IMR-90 (cell line): ENCODE results near the gene SREBF2. TPM values are rescaled to one million over a fixed set of nuclear protein-coding genes. Genes with fewer than 3 reads are reported as not detected.
A peak's percentile ranks its signal among the peaks of the same experiment; 100 is the strongest.

Source experiments
- ATAC-seq: fragments of 200-7000 bp; cut with Tn5 transposase; 2 replicates; pipeline ENCODE4 v1.9.1; 2020; ENCODE audit warnings: low read depth, mild to moderate bottlenecking, moderate library complexity
- BruUV-seq: library from RNA; stranded (reverse); fragments of 400-500 nt; replicated peaks from 2 replicates; lab custom pipeline; 2021; lab: Mats Ljungman, UMichigan
- CTCF ChIA-PET: fragments of 300-600 bp; formaldehyde crosslinking; extraction: SDS; loops from one replicate; lab custom pipeline; 2021; ENCODE audit warnings: antibody characterized with exemption; lab: Yijun Ruan, JAX
- POLR2A ChIA-PET: fragments of 300-600 bp; sonication (Branson Sonifier 250); formaldehyde crosslinking; loops from one replicate; lab custom pipeline; 2022; ENCODE audit warnings: antibody characterized with exemption; ENCODE audit not compliant: unreplicated experiment; lab: Charles Lee
- DNase-seq: peaks from one replicate; pipeline ENCODE4 v3.0.0; 2013
- H2AFZ ChIP-seq: replicated peaks from 2 replicates; pipeline ENCODE3; 2013; ENCODE audit warnings: low read length, mild to moderate bottlenecking; ENCODE audit not compliant: poor library complexity
- H2AK5ac ChIP-seq: 2 replicates; pipeline ENCODE4 v1.6.1; 2013; ENCODE audit warnings: low read depth, low read length, inconsistent platforms
- H2AK9ac ChIP-seq: replicated peaks from 2 replicates; pipeline ENCODE3; 2013; ENCODE audit warnings: mild to moderate bottlenecking, low read depth, low read length, moderate library complexity; ENCODE audit not compliant: poor library complexity
- H2BK120ac ChIP-seq: 2 replicates; pipeline ENCODE4 v1.6.1; 2013; ENCODE audit warnings: low read depth, low read length, inconsistent platforms
- H2BK15ac ChIP-seq: 3 replicates; pipeline ENCODE4 v1.6.1; 2013; ENCODE audit warnings: low read depth, low read length, inconsistent platforms
- H2BK20ac ChIP-seq: 2 replicates; pipeline ENCODE4 v1.6.1; 2013; ENCODE audit warnings: low read depth, mild to moderate bottlenecking, inconsistent platforms, low read length, moderate library complexity
- H2BK5ac ChIP-seq: 2 replicates; pipeline ENCODE4 v1.6.1; 2013; ENCODE audit warnings: mild to moderate bottlenecking, low read depth, low read length, inconsistent platforms; ENCODE audit not compliant: poor library complexity, severe bottlenecking
- H3K14ac ChIP-seq: replicated peaks from 2 replicates; pipeline ENCODE4 v1.6.1; 2013; ENCODE audit warnings: low read depth, low read length, inconsistent platforms
- H3K18ac ChIP-seq: 2 replicates; pipeline ENCODE4 v1.6.1; 2013; ENCODE audit warnings: low read depth, low read length, control low read depth
- H3K23ac ChIP-seq: 2 replicates; pipeline ENCODE4 v1.6.1; 2013; ENCODE audit warnings: low read depth, low read length, inconsistent platforms
- H3K27ac ChIP-seq: 2 replicates; pipeline ENCODE4 v1.5.1; 2013; ENCODE audit warnings: mild to moderate bottlenecking, control low read depth, low read length; ENCODE audit not compliant: insufficient read depth
- H3K27me3 ChIP-seq: 2 replicates; pipeline ENCODE4 v1.6.1; 2013; ENCODE audit warnings: low read length; ENCODE audit not compliant: control insufficient read depth, insufficient read depth
- H3K36me3 ChIP-seq: 2 replicates; pipeline ENCODE4 v1.6.1; 2013; ENCODE audit warnings: low read length, mixed read lengths; ENCODE audit not compliant: control insufficient read depth, insufficient read depth
- H3K4ac ChIP-seq: 2 replicates; pipeline ENCODE4 v1.6.1; 2013; ENCODE audit warnings: low read depth, low read length, inconsistent platforms
- H3K4me1 ChIP-seq: 2 replicates; pipeline ENCODE4 v1.6.1; 2013; ENCODE audit warnings: low read length, mixed read lengths; ENCODE audit not compliant: control insufficient read depth, insufficient read depth
- H3K4me2 ChIP-seq: 2 replicates; pipeline ENCODE4 v1.6.1; 2013; ENCODE audit warnings: low read depth, mild to moderate bottlenecking, control low read depth, low read length, moderate library complexity
- H3K4me3 ChIP-seq: 2 replicates; pipeline ENCODE4 v1.5.1; 2013; ENCODE audit warnings: low read depth, mild to moderate bottlenecking, control low read depth, low read length, moderate library complexity; ENCODE audit not compliant: insufficient read depth
- H3K56ac ChIP-seq: 2 replicates; pipeline ENCODE4 v1.6.1; 2013; ENCODE audit warnings: low read length, inconsistent platforms; ENCODE audit not compliant: insufficient read depth; ENCODE audit errors: extremely low read depth
- H3K79me1 ChIP-seq, 2 experiments: 2 replicates each; pipeline ENCODE4 v1.6.1; 2013; ENCODE audit warnings: low read length in 2 of 2, inconsistent platforms in 1 of 2, low read depth in 1 of 2
- H3K9ac ChIP-seq: 2 replicates; pipeline ENCODE4 v1.6.1; 2013; ENCODE audit warnings: low read depth, low read length, control low read depth
- H3K9me1 ChIP-seq: 2 replicates; pipeline ENCODE4 v1.6.1; 2013; ENCODE audit warnings: low read length, inconsistent platforms; ENCODE audit not compliant: insufficient read depth
- H3K9me3 ChIP-seq: 2 replicates; pipeline ENCODE4 v1.6.1; 2013; ENCODE audit warnings: low read length; ENCODE audit not compliant: control insufficient read depth, insufficient read depth
- H4K20me1 ChIP-seq: 2 replicates; pipeline ENCODE4 v1.6.1; 2013; ENCODE audit warnings: low read length, inconsistent platforms; ENCODE audit not compliant: insufficient read depth
- H4K5ac ChIP-seq: 2 replicates; pipeline ENCODE4 v1.6.1; 2013; ENCODE audit warnings: mild to moderate bottlenecking, low read depth, low read length, control low read depth
- H4K8ac ChIP-seq, 2 experiments: 2 replicates each; pipeline ENCODE4 v1.6.1; 2013; ENCODE audit warnings: low read depth in 2 of 2, low read length in 2 of 2, control low read depth in 1 of 2, inconsistent platforms in 1 of 2
- H4K91ac ChIP-seq: 2 replicates; pipeline ENCODE4 v1.6.1; 2013; ENCODE audit warnings: low read depth, low read length, inconsistent platforms; ENCODE audit not compliant: insufficient read depth
- BHLHE40 ChIP-seq: fragments of 150-350 bp; IDR thresholded peaks from 2 replicates; pipeline ENCODE4 v1.6.1; 2016; ENCODE audit warnings: mild to moderate bottlenecking, low read depth, low read length
- CHD1 ChIP-seq: IDR thresholded peaks from 2 replicates; pipeline ENCODE4 v1.6.1; 2012; ENCODE audit warnings: low read depth, low read length, improper control_type of control experiment
- FOS ChIP-seq: fragments of 150-350 bp; IDR thresholded peaks from 2 replicates; pipeline ENCODE4 v1.6.1; 2016; ENCODE audit warnings: low read depth, low read length
- MAFK ChIP-seq: IDR thresholded peaks from 2 replicates; pipeline ENCODE4 v1.6.1; 2012; ENCODE audit warnings: low read depth, low read length, improper control_type of control experiment
- MAZ ChIP-seq: IDR thresholded peaks from 2 replicates; pipeline ENCODE4 v1.6.1; 2012; ENCODE audit warnings: low read depth, mild to moderate bottlenecking, low read length, improper control_type of control experiment, moderate library complexity, borderline replicate concordance
- MXI1 ChIP-seq: IDR thresholded peaks from 2 replicates; pipeline ENCODE4 v1.6.1; 2012; ENCODE audit warnings: low read depth, mild to moderate bottlenecking, low read length, moderate library complexity, borderline replicate concordance
- NFE2L2 ChIP-seq: fragments of 150-350 bp; IDR thresholded peaks from 2 replicates; pipeline ENCODE4 v1.6.1; 2016; ENCODE audit warnings: low read depth, mild to moderate bottlenecking, low read length
- POLR2A ChIP-seq: IDR thresholded peaks from 2 replicates; pipeline ENCODE4 v1.6.1; 2012; ENCODE audit warnings: mild to moderate bottlenecking, low read depth, low read length
- RAD21 ChIP-seq: IDR thresholded peaks from 2 replicates; pipeline ENCODE4 v1.6.1; 2012; ENCODE audit warnings: low read length, improper control_type of control experiment
- RCOR1 ChIP-seq: IDR thresholded peaks from 2 replicates; pipeline ENCODE4 v1.6.1; 2012; ENCODE audit warnings: mild to moderate bottlenecking, low read length, improper control_type of control experiment; ENCODE audit not compliant: insufficient replicate concordance
- RFX5 ChIP-seq: IDR thresholded peaks from 2 replicates; pipeline ENCODE4 v1.8.0; 2012; ENCODE audit warnings: low read depth, mild to moderate bottlenecking, low read length, moderate library complexity
- SMC3 ChIP-seq: fragments of 150-350 bp; IDR thresholded peaks from 2 replicates; pipeline ENCODE4 v1.6.1; 2016; ENCODE audit warnings: low read depth, mild to moderate bottlenecking, antibody characterized with exemption, low read length, moderate library complexity
- WGBS, 2 experiments: methylation state at CpG; one replicate each; pipeline versions ENCODE4 v1.1.5 to v1.1.7; 2013; ENCODE audit warnings: missing lambda C conversion rate in 2 of 2; ENCODE audit not compliant: insufficient read length in 1 of 2; ENCODE audit errors: extremely low coverage in 2 of 2; 5-methylcytosine and 5-hydroxymethylcytosine counted together
- dilution Hi-C: fragments of 300-500 bp; cut with HindIII; formaldehyde crosslinking; loops from one replicate; pipeline ENCODE4 v1.14.3; 2018; ENCODE audit warnings: low sequenced_read_pairs; ENCODE audit not compliant: unreplicated experiment
- in situ Hi-C: fragments of 300-500 bp; cut with MboI; formaldehyde crosslinking; loops from 3 replicates; pipeline ENCODE4 v1.14.3; 2019; ENCODE audit warnings: low sequenced_read_pairs, inconsistent platforms, mixed read lengths
- intact Hi-C: fragments of 100-400 bp; cut with micrococcal nuclease; formaldehyde crosslinking; loops from 2 replicates; pipeline ENCODE4 v1.10.0; 2022
- polyA plus RNA-seq, 3 experiments: library from polyadenylated mRNA; depleted of rRNA; stranded (reverse); fragments of >200 nt; gene quantifications; 2 replicates each; pipeline ENCODE4 v1.2.3, GENCODE V29; 2012; ENCODE audit warnings: low replicate concordance in 1 of 3
- total RNA-seq: library from RNA; depleted of rRNA; stranded (reverse); fragments of >200 nt; gene quantifications from 2 replicates; pipeline ENCODE4 v1.2.3, GENCODE V29; 2012
- TF ChIP-seq, protein P1 (sequence below): conservative IDR thresholded peaks from 2 replicates; pipeline ENCODE4 v1.5.1; 2012; ENCODE audit warnings: mild to moderate bottlenecking, low read depth, low read length, improper control_type of control experiment
- TF ChIP-seq, protein P2 (sequence below): fragments of 150-350 bp; IDR thresholded peaks from 2 replicates; pipeline ENCODE4 v1.6.1; 2017; ENCODE audit warnings: mild to moderate bottlenecking, antibody characterized with exemption, low read length, low read depth

SREBF2 gene
- total and polyA plus RNA-seq, 2 of the 4 experiments (the other 2 are of a cell fraction): 8.1 to 47.4 TPM

DNA sequence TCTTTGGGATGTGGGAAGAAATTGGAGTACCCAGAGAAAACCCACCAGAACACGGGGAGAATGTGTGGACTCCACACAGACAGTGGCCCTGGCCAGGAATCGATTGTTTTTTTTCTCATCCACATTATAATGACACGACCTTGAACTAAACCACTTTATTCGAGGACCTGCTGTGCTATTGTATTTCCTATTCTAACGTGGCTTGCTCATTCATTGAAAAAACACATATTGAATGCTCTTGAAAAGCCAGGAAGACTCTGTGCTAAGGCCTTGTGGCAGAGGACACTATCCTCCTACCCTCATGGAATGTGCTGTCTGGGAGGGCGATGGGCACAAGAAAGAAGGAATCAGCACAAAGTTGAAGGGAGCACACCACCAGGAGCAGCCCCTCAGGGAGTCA, 9.1 kb upstream of the SREBF2 start (continued):
- no peak for TF ChIP-seq NFE2L2
- no peak for TF ChIP-seq MXI1
- TF ChIP-seq BHLHE40: no peak

DNA sequence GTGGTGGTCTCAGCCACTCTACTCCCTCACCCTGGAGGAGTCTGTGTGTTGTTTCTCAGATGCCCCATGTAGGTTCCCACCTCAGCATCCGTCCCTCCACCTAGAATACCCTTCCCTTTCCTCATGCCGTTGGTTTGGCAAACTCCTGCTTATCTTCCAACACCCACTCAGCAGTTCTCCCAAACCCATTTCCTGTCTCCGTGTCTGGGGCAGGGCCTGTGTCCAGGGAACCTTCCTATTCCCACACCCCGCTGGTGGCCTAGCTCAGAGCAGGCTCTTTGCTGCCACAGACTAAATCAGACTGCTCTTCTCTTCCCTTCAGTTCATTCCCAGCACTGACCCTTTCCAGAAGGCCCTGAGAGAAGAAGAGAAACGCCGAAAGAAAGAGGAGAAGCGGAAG, 7.5 kb upstream of the SREBF2 start:
- Histone ChIP-seq H4K91ac (no peak overlapping the region), H2AFZ (peak overlapping the region; percentile 58), H2BK5ac (no peak overlapping the region), H3K56ac (no peak overlapping the region), H2BK20ac (no peak overlapping the region), H4K8ac (peak overlapping the region in 1 of 2 experiments; percentile 54; a peak in 1 of 4 replicates), H3K4me2 (no peak overlapping the region), H2BK15ac (no peak overlapping the region), H3K18ac (no peak overlapping the region; the same call in 1 of the 2 replicates), H3K9me1 (peaks cover 4% of the 10 kb centered on the region; the same call in 1 of the 2 replicates), H2BK120ac (peak overlapping the region; percentile 7; the same call in 1 of the 2 replicates), H3K4me3 (no peak overlapping the region), H3K23ac (no peak overlapping the region), H4K5ac (peak overlapping the region; percentile 43), H3K79me1 (peaks cover 0 to 4% of the 10 kb centered on the region in 2 experiments; a peak in 1 of 4 replicates), H3K9me3 (no peaks in the 10 kb centered on the region), H3K4me1 (peaks cover 20% of the 10 kb centered on the region), H4K20me1 (no peaks in the 10 kb centered on the region), H3K14ac (peak overlapping the region; percentile 8; the same call in 1 of the 2 replicates), H3K27me3 (no peaks in the 10 kb centered on the region), H2AK5ac (peak overlapping the region; percentile 1; the same call in 1 of the 2 replicates), H3K27ac (no peak overlapping the region), H3K36me3 (no peaks in the 10 kb centered on the region), H3K4ac (peak overlapping the region; percentile 17; the same call in 1 of the 2 replicates), H3K9ac (no peak overlapping the region), H2AK9ac (peak overlapping the region; percentile 8)
- in situ Hi-C loops: no loop called here
- no TSS peak for BruUV-seq
- 50% methylated on average over 1 of the region's 7 CpGs; no CpG with 5 or more reads in 1 of the 2 experiments for WGBS, 2 experiments
- CTCF ChIA-PET: no interaction called here
- DNase-seq (peak; percentile 42), ATAC-seq (peak; percentile 24; the same call in 1 of the 2 replicates)
- intact Hi-C loops: no loop called here
- POLR2A ChIA-PET: no interaction called here
- dilution Hi-C loops: no loop called here
- TF ChIP-seq SMC3 (no peak), RAD21 (no peak), POLR2A (no peak), MAZ (no peak), BHLHE40 (no peak), CHD1 (no peak), RCOR1 (no peak), RFX5 (no peak), FOS (no peak), MAFK (no peak), NFE2L2 (no peak)
- TF ChIP-seq, protein P1, sequence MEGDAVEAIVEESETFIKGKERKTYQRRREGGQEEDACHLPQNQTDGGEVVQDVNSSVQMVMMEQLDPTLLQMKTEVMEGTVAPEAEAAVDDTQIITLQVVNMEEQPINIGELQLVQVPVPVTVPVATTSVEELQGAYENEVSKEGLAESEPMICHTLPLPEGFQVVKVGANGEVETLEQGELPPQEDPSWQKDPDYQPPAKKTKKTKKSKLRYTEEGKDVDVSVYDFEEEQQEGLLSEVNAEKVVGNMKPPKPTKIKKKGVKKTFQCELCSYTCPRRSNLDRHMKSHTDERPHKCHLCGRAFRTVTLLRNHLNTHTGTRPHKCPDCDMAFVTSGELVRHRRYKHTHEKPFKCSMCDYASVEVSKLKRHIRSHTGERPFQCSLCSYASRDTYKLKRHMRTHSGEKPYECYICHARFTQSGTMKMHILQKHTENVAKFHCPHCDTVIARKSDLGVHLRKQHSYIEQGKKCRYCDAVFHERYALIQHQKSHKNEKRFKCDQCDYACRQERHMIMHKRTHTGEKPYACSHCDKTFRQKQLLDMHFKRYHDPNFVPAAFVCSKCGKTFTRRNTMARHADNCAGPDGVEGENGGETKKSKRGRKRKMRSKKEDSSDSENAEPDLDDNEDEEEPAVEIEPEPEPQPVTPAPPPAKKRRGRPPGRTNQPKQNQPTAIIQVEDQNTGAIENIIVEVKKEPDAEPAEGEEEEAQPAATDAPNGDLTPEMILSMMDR: no peak
- TF ChIP-seq, protein P2, sequence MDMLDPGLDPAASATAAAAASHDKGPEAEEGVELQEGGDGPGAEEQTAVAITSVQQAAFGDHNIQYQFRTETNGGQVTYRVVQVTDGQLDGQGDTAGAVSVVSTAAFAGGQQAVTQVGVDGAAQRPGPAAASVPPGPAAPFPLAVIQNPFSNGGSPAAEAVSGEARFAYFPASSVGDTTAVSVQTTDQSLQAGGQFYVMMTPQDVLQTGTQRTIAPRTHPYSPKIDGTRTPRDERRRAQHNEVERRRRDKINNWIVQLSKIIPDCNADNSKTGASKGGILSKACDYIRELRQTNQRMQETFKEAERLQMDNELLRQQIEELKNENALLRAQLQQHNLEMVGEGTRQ: no peak
